HFFc6 (cell line): Measurements from ENCODE around the gene CPEB1. TPM values are rescaled to one million over a fixed set of nuclear protein-coding genes. Genes with fewer than 3 reads are reported as not detected.
"Not testable (repeated sequence)": the region's sequence is repeated elsewhere in the genome, so short reads cannot be mapped to it uniquely, and the experiment has no call there.

Experiments
- DNase-seq: peaks from one replicate; pipeline ENCODE4 v3.0.0-alpha.2; 2018
- H3K27ac Mint-ChIP-seq: 2 replicates; pipeline ENCODE4 v1.8.0; 2020; ENCODE audit warnings: mild to moderate bottlenecking, mixed read lengths
- H3K27me3 Mint-ChIP-seq: 2 replicates; pipeline ENCODE4 v1.8.0; 2021; ENCODE audit warnings: mild to moderate bottlenecking, moderate library complexity, mixed read lengths; ENCODE audit not compliant: insufficient read depth
- H3K36me3 Mint-ChIP-seq: 2 replicates; pipeline ENCODE4 v1.8.0; 2021; ENCODE audit warnings: low read depth, mixed read lengths
- H3K4me1 Mint-ChIP-seq: 2 replicates; pipeline ENCODE4 v1.8.0; 2020; ENCODE audit warnings: low read depth, mixed read lengths
- H3K4me3 Mint-ChIP-seq: 2 replicates; pipeline ENCODE4 v1.8.0; 2020; ENCODE audit warnings: mild to moderate bottlenecking, moderate library complexity, mixed read lengths
- H3K9me3 Mint-ChIP-seq: 2 replicates; pipeline ENCODE4 v1.8.0; 2020; ENCODE audit warnings: mild to moderate bottlenecking, mixed read lengths
- total RNA-seq, 6 experiments: library from RNA; stranded (reverse); fragmentation: NEBNext Ultra II Directional; extraction: Animal tissue kit (Norgen Biotek cat#: 25700); gene quantifications; 2 replicates in 1 of 6; 3 replicates in 5 of 6; pipeline ENCODE4 v1.2.3, GENCODE V29; 2021
- TF ChIP-seq, protein P1 (sequence below): fragments of 200-600 bp; sonication (generic); IDR thresholded peaks from 2 replicates; pipeline ENCODE4 v1.5.0; 2021; ENCODE audit warnings: antibody characterized with exemption, mild to moderate bottlenecking

CPEB1 gene
- total RNA-seq, 6 experiments from 2014 or later = 4.3 to 6.8 (median 5.6) TPM

DNA sequence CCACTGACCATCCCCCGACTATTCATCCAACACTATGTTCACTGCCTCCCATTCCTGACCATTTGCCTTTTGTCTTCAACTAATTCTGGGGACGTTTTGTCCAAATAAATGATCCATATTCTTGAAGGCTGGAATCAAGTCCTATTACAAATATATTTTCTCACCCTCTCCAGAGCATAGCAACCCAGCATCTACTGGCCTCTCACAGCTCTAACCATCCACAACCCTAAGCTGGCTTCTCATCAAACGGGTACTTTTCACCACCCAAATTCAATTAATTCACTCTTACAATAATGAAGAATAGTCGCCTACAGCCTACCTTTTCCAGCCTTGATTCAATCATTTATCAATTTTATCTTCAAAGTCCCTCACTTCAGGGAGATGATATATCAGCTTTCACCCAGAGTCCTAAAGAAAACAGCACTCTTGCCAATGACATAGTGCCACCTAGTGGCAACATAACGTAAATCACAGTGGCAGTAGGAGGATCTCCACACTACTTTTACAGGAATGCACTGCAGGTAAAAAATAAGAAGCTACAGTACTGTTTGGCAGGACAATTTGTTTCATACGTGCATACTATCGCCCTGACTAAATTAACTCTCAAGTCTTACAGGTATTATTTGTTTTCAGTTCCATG, 144.3 kb downstream of the CPEB1 start:
- H3K9me3 Mint-ChIP-seq, H3K4me3 Mint-ChIP-seq, H3K4me1 Mint-ChIP-seq, H3K27ac Mint-ChIP-seq, DNase-seq, H3K27me3 Mint-ChIP-seq, H3K36me3 Mint-ChIP-seq: not testable (repeated sequence)
- TF ChIP-seq, protein P1, sequence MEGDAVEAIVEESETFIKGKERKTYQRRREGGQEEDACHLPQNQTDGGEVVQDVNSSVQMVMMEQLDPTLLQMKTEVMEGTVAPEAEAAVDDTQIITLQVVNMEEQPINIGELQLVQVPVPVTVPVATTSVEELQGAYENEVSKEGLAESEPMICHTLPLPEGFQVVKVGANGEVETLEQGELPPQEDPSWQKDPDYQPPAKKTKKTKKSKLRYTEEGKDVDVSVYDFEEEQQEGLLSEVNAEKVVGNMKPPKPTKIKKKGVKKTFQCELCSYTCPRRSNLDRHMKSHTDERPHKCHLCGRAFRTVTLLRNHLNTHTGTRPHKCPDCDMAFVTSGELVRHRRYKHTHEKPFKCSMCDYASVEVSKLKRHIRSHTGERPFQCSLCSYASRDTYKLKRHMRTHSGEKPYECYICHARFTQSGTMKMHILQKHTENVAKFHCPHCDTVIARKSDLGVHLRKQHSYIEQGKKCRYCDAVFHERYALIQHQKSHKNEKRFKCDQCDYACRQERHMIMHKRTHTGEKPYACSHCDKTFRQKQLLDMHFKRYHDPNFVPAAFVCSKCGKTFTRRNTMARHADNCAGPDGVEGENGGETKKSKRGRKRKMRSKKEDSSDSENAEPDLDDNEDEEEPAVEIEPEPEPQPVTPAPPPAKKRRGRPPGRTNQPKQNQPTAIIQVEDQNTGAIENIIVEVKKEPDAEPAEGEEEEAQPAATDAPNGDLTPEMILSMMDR = peak; percentile 46

DNA sequence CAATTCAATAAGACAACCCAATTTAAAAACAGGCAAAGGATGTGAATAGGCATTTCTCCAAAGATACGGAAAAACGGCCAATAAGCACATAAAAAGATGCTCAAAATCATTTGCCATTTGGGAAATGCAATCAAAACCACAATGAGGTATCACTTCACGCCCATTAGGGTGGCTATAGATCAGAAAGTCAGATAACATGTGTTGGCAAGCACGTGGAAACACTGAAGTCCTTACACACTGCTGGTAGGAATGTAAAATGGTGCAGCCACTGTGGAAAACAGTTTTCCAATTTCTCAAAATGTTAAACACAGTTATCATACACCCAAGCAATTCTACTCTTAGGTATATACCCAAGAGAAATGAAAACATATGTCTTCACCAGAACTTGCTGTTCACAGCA, 146.4 kb downstream of the CPEB1 start:
- H3K4me1 Mint-ChIP-seq, H3K4me3 Mint-ChIP-seq, H3K27me3 Mint-ChIP-seq, H3K27ac Mint-ChIP-seq, H3K9me3 Mint-ChIP-seq, H3K36me3 Mint-ChIP-seq, DNase-seq: not testable (repeated sequence)

DNA sequence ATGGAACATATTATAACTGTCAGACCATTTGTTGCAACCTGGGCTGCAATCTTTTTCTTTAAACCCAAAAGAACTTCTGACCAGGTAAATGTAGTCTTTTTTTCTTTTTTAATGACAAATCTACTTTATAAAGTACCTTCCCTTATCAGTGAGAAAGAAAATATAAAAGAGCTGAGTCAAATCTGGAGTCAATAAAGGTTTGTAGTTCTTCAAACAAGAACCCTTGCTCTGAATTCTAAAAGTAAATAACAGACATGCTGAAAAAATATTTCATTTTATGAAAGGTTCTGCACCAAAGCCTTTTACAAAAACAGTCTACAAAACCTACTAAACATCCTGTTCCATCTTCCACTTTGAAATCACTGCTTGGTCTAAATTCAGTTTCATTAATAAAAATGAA, 149.2 kb downstream of the CPEB1 start:
- not testable (repeated sequence) for H3K27ac Mint-ChIP-seq, DNase-seq, H3K27me3 Mint-ChIP-seq, H3K4me1 Mint-ChIP-seq, H3K9me3 Mint-ChIP-seq, H3K4me3 Mint-ChIP-seq, H3K36me3 Mint-ChIP-seq

Other genes with a start within 250 kb of the CPEB1 start
- under 1 TPM; 0.46 to 0.76 (median 0.59) TPM for gene GOLGA6L9, start 217.5 kb downstream of the CPEB1 start, total RNA-seq
- gene RPS17, start 106.9 kb downstream of the CPEB1 start, total RNA-seq = 1,000 to 10,000 TPM; 1,467 to 1,843 (median 1,822) TPM
- gene AP3B2, start 62.5 kb upstream of the CPEB1 start, total RNA-seq = not detected
- gene FSD2, start 158.7 kb upstream of the CPEB1 start, total RNA-seq = not detected
- gene WHAMM, start 162.3 kb upstream of the CPEB1 start, total RNA-seq = 1 to 10 TPM; 5.8 to 7.4 (median 6.3) TPM